Liver (tissue), 9 donors: ENCODE results near the gene BET1. TPM values are rescaled to one million over a fixed set of nuclear protein-coding genes. Genes with fewer than 3 reads are reported as not detected.

Experiments used
- DNase-seq: peaks from one replicate; pipeline ENCODE4 v3.0.0-alpha.2; 2017; ENCODE audit warnings: low spot score
- H3K27ac ChIP-seq, 2 donors: one replicate each; pipeline ENCODE4 v1.7.0; 2013; ENCODE audit warnings: inconsistent platforms in 2 of 2, low read length in 2 of 2, control low read depth in 1 of 2, low read depth in 1 of 2, mild to moderate bottlenecking in 1 of 2
- H3K27me3 ChIP-seq, 4 donors: one replicate each; pipeline versions ENCODE4 v1.6.1 to v1.7.0; 2013; ENCODE audit warnings: low read length in 3 of 4, inconsistent platforms in 1 of 4, mild to moderate bottlenecking in 1 of 4, moderate library complexity in 1 of 4; ENCODE audit not compliant: control insufficient read depth in 4 of 4, insufficient read depth in 4 of 4
- H3K36me3 ChIP-seq, 4 donors: one replicate each; pipeline versions ENCODE4 v1.6.1 to v1.7.0; 2013; ENCODE audit warnings: low read length in 3 of 4, mild to moderate bottlenecking in 3 of 4, low read depth in 1 of 4, moderate library complexity in 1 of 4; ENCODE audit not compliant: control insufficient read depth in 4 of 4, insufficient read depth in 3 of 4
- H3K4me1 ChIP-seq, 4 donors: one replicate each; pipeline versions ENCODE4 v1.6.1 to v1.7.0; 2013; ENCODE audit warnings: low read length in 3 of 4, mild to moderate bottlenecking in 3 of 4, moderate library complexity in 1 of 4; ENCODE audit not compliant: control insufficient read depth in 4 of 4, insufficient read depth in 4 of 4
- H3K4me3 ChIP-seq, 3 donors: one replicate each; pipeline versions ENCODE4 v1.6.1 to v1.7.0; 2013; ENCODE audit warnings: low read length in 3 of 3, control low read depth in 1 of 3, low read depth in 1 of 3, mild to moderate bottlenecking in 1 of 3
- H3K9ac ChIP-seq, 2 donors: one replicate each; pipeline ENCODE4 v1.7.0; 2013; ENCODE audit warnings: low read length in 2 of 2, mild to moderate bottlenecking in 2 of 2, moderate library complexity in 2 of 2, control low read depth in 1 of 2, low read depth in 1 of 2
- H3K9me3 ChIP-seq, 4 donors: one replicate each; pipeline versions ENCODE4 v1.6.1 to v1.7.0; 2013; ENCODE audit warnings: low read length in 3 of 4; ENCODE audit not compliant: control insufficient read depth in 4 of 4
- ATF3 ChIP-seq: IDR thresholded peaks from 2 replicates; pipeline ENCODE4 v1.6.1; 2016; ENCODE audit warnings: antibody characterized with exemption
- CTCF ChIP-seq: fragments of 150-350 bp; IDR thresholded peaks from 2 replicates; pipeline ENCODE4 v1.5.1; 2017; ENCODE audit warnings: improper control_type of control experiment, low read depth, low read length; ENCODE audit not compliant: missing input control
- EGR1 ChIP-seq, 2 donors: IDR thresholded peaks; 2 replicates each; pipeline ENCODE4 v1.6.1; 2016 to 2018; ENCODE audit warnings: antibody characterized with exemption in 2 of 2, low read depth in 2 of 2
- FOXA1 ChIP-seq: IDR thresholded peaks from 2 replicates; pipeline ENCODE4 v1.6.1; 2016; ENCODE audit warnings: antibody characterized with exemption
- FOXA2 ChIP-seq: IDR thresholded peaks from 2 replicates; pipeline ENCODE4 v1.6.1; 2016; ENCODE audit warnings: antibody characterized with exemption
- GABPA ChIP-seq, 2 donors: IDR thresholded peaks in 1 of 2; conservative IDR thresholded peaks in 1 of 2; 2 replicates each; pipeline ENCODE4 v1.6.1; 2016; ENCODE audit warnings: antibody characterized with exemption in 2 of 2, mild to moderate bottlenecking in 1 of 2, moderate library complexity in 1 of 2
- HNF4A ChIP-seq, 2 donors: conservative IDR thresholded peaks; 2 replicates each; pipeline ENCODE4 v1.6.1; 2016; ENCODE audit warnings: antibody characterized with exemption in 2 of 2, mild to moderate bottlenecking in 2 of 2
- HNF4G ChIP-seq: IDR thresholded peaks from 2 replicates; pipeline ENCODE4 v1.6.1; 2016; ENCODE audit warnings: antibody characterized with exemption
- JUND ChIP-seq, 2 donors: IDR thresholded peaks; 2 replicates each; pipeline ENCODE4 v1.6.1; 2016; ENCODE audit warnings: antibody characterized with exemption in 2 of 2
- MAX ChIP-seq: IDR thresholded peaks from 2 replicates; pipeline ENCODE4 v1.6.1; 2016; ENCODE audit warnings: antibody characterized with exemption
- NR2F2 ChIP-seq: IDR thresholded peaks from 2 replicates; pipeline ENCODE4 v1.6.1; 2016; ENCODE audit warnings: antibody characterized with exemption
- RAD21 ChIP-seq, 2 donors: IDR thresholded peaks; 2 replicates each; pipeline ENCODE4 v1.6.1; 2016; ENCODE audit warnings: antibody characterized with exemption in 2 of 2, mild to moderate bottlenecking in 2 of 2
- REST ChIP-seq: IDR thresholded peaks from 2 replicates; pipeline ENCODE4 v1.6.1; 2016; ENCODE audit warnings: antibody characterized with exemption, mild to moderate bottlenecking
- RXRA ChIP-seq, 2 donors: IDR thresholded peaks; 2 replicates each; pipeline ENCODE4 v1.6.1; 2017 to 2018; ENCODE audit warnings: antibody characterized with exemption in 2 of 2, mild to moderate bottlenecking in 1 of 2
- SP1 ChIP-seq: IDR thresholded peaks from 2 replicates; pipeline ENCODE4 v1.6.1; 2018; ENCODE audit warnings: antibody characterized with exemption, mild to moderate bottlenecking
- TAF1 ChIP-seq: conservative IDR thresholded peaks from 2 replicates; pipeline ENCODE4 v1.6.1; 2016; ENCODE audit warnings: antibody characterized with exemption, mild to moderate bottlenecking
- YY1 ChIP-seq: IDR thresholded peaks from 2 replicates; pipeline ENCODE4 v1.6.1; 2016; ENCODE audit warnings: antibody characterized with exemption, mild to moderate bottlenecking
- ZBTB33 ChIP-seq: IDR thresholded peaks from 2 replicates; pipeline ENCODE4 v1.6.1; 2016; ENCODE audit warnings: antibody characterized with exemption
- WGBS: extraction: QIAGEN DNeasy Blood & Tissue Kit; methylation state at CpG from one replicate; pipeline ENCODE4 v1.1.7; 2013; 5-methylcytosine and 5-hydroxymethylcytosine counted together
- polyA plus RNA-seq, 2 donors: library from polyadenylated mRNA; stranded (reverse) in 1 of 2; unstranded in 1 of 2; fragments of 200-250 nt in 1 of 2; fragments of >200 nt in 1 of 2; fragmentation: Nextera tagmentation in 1 of 2; extraction: Ambion mirVana in 1 of 2; gene quantifications; one replicate each; pipeline versions ENCODE4 v1.2.1 to v1.2.3, GENCODE V29; 2013 to 2015
- total RNA-seq, 2 donors: library from RNA; depleted of rRNA; stranded (reverse); fragments of >200 nt; gene quantifications; one replicate each; pipeline ENCODE4 v1.2.3, GENCODE V29; 2014
- donor health status: healthy.
- donor health status: healthy.
- donor health status: healthy.
- donor health status: healthy.
- donor health status: healthy.

Gene BET1
- total and polyA plus RNA-seq, 4 donors, result 12.7 to 23.9 (median 16.2) TPM

- Histone ChIP-seq H3K4me1 (no peaks in the 10 kb centered on the region), H3K9ac (no peak overlapping the region), H3K27ac (no peak overlapping the region), H3K36me3 (no peaks in the 10 kb centered on the region), H3K4me3 (no peak overlapping the region), H3K27me3 (peaks cover 0 to 2% (median under 1%) of the 10 kb centered on the region in 4 donors), H3K9me3 (no peaks in the 10 kb centered on the region)
- no peak for DNase-seq
- 39% methylated on average over 1 of the region's 1 CpG for WGBS
- TF ChIP-seq RAD21 (IDR thresholded peaks at IDR 0.05) (no peak), JUND (IDR thresholded peaks at IDR 0.05) (no peak), FOXA1 (no peak), REST (no peak), MAX (no peak), YY1 (no peak), RXRA (IDR thresholded peaks at IDR 0.05) (no peak), SP1 (no peak), CTCF (no peak), TAF1 (no peak), NR2F2 (no peak), EGR1 (IDR thresholded peaks at IDR 0.05; ENCODE audit: low read depth in 2 of 2) (no peak), ATF3 (no peak), HNF4G (no peak), HNF4A (conservative IDR thresholded peaks at IDR 0.05) (no peak), FOXA2 (no peak)
Observed at GRCh38 chr7:94043299-94043698, 39.1 kb upstream of the BET1 start.

- H3K9me3 ChIP-seq, result no peaks in the 10 kb centered on the region
- no peaks in the 10 kb centered on the region for H3K4me1 ChIP-seq
- 74% methylated on average over 3 of the region's 3 CpGs for WGBS
- no peak for DNase-seq
- H3K27ac ChIP-seq, result no peak overlapping the region
- H3K9ac ChIP-seq, result no peak overlapping the region
- H3K4me3 ChIP-seq, result no peak overlapping the region
- H3K36me3 ChIP-seq, result no peaks in the 10 kb centered on the region
- no peak for TF ChIP-seq FOXA1
- no peak for TF ChIP-seq HNF4G
- no peak for TF ChIP-seq MAX
- TF ChIP-seq GABPA (IDR thresholded peaks at IDR 0.05 in 1 of 2, conservative IDR thresholded peaks at IDR 0.05 in 1 of 2), result no peak
- no peak for TF ChIP-seq FOXA2
- no peak for TF ChIP-seq RXRA (IDR thresholded peaks at IDR 0.05)
- no peak for TF ChIP-seq EGR1 (IDR thresholded peaks at IDR 0.05; ENCODE audit: low read depth in 2 of 2)
- TF ChIP-seq ZBTB33, result no peak
- TF ChIP-seq SP1, result no peak
- TF ChIP-seq HNF4A (conservative IDR thresholded peaks at IDR 0.05), result no peak
- TF ChIP-seq TAF1, result no peak
- no peak for TF ChIP-seq NR2F2
- peaks cover 0 to 2% (median under 1%) of the 10 kb centered on the region in 4 donors for H3K27me3 ChIP-seq
Observed at GRCh38 chr7:94042381-94042780, 38.2 kb upstream of the BET1 start.
